ENCODE data around the gene PXDC1.

PXDC1 gene

DNA sequence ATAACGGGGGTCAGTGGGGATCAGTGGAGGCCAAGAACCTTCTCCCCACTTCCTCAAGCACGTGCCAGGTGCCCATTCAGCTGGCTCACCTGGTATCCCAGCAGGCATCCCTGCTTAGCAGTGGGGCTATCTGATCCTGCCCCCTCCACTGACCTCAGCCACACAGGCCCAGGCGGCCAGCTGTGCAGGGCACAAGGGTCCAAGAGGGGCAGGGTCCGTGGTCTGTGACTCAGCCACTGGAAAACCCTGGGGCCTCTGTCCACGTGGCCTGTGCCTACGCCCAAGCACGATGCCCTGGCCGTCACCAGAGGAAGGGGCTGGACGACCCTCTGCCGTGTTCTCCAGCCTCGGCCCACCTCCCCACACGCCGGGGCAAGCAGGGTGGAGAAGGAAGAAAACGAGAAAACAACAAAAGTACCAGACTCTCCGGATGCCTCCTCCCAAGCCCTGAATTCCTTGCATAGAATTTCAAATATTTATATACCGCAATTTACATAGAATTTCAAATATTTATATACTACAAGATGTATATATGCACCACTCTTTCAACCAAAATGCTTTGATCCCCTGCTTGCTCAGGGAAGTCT is 12.1 kb downstream of the PXDC1 start:
- Histone ChIP-seq H3K4me1 (ENCODE audit: insufficient read depth, insufficient read length) (peaks cover 12% of the 10 kb centered on the region), H3K27me3 (ENCODE audit: insufficient read depth, insufficient read length) (no peaks in the 10 kb centered on the region), H3K9ac (ENCODE audit: insufficient read length, low read depth) (no peak overlapping the region), H3K36me3 (ENCODE audit: insufficient read depth, insufficient read length, low read length) (peaks cover 43% of the 10 kb centered on the region), H3K9me3 (ENCODE audit: insufficient read depth, low read length) (no peaks in the 10 kb centered on the region), H3K4me3 (ENCODE audit: insufficient read length, low read depth) (no peak overlapping the region)
- no peak for TF ChIP-seq ZNF274 (IDR thresholded peaks at IDR 0.05; ENCODE audit: low read depth, low read length)
- TF ChIP-seq SUZ12 (IDR thresholded peaks at IDR 0.05; ENCODE audit: extremely low read depth, insufficient read depth, insufficient read length), result no peak
- TF ChIP-seq YY1 (IDR thresholded peaks at IDR 0.05; ENCODE audit: insufficient read depth, insufficient read length), result no peak
- no peak for DNase-seq (ENCODE audit: low read depth, low spot score)

- no peak overlapping the region for H3K9ac ChIP-seq (ENCODE audit: insufficient read length, low read depth)
- H3K27me3 ChIP-seq (ENCODE audit: insufficient read depth, insufficient read length), result no peaks in the 10 kb centered on the region
- TF ChIP-seq SUZ12 (IDR thresholded peaks at IDR 0.05; ENCODE audit: extremely low read depth, insufficient read depth, insufficient read length) (no peak), YY1 (IDR thresholded peaks at IDR 0.05; ENCODE audit: insufficient read depth, insufficient read length) (no peak), ZNF274 (IDR thresholded peaks at IDR 0.05; ENCODE audit: low read depth, low read length) (no peak)
- no peak overlapping the region for H3K4me3 ChIP-seq (ENCODE audit: insufficient read length, low read depth)
- H3K36me3 ChIP-seq (ENCODE audit: insufficient read depth, insufficient read length, low read length), result peaks cover 47% of the 10 kb centered on the region
- no peaks in the 10 kb centered on the region for H3K9me3 ChIP-seq (ENCODE audit: insufficient read depth, low read length)
- peaks cover 10% of the 10 kb centered on the region for H3K4me1 ChIP-seq (ENCODE audit: insufficient read depth, insufficient read length)
- DNase-seq (ENCODE audit: low read depth, low spot score), result no peak
Observed at GRCh38 chr6:3738381-3739131, 13.0 kb downstream of the PXDC1 start.

DNA sequence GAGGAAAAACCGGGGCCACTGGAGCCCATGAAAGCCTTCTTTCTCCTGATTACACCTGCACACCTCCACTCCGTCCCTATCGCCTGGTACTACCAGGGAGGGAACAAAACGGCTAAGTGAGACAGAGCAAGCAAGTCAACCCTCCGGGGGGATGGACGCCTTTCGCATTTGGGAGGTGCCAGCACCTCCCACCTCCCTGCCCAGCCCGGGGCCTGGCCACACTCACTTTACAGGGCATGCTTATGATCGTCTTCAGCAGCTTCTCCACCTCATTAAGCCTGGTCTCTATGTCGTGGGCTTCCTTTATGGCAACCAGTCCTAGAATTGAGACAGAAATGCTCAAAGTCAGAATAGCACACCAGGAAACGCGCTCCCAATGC is 13.7 kb downstream of the PXDC1 start:
- no peaks in the 10 kb centered on the region for H3K27me3 ChIP-seq (ENCODE audit: insufficient read depth, insufficient read length)
- peaks cover 48% of the 10 kb centered on the region for H3K36me3 ChIP-seq (ENCODE audit: insufficient read depth, insufficient read length, low read length)
- TF ChIP-seq YY1 (IDR thresholded peaks at IDR 0.05; ENCODE audit: insufficient read depth, insufficient read length), result no peak
- TF ChIP-seq ZNF274 (IDR thresholded peaks at IDR 0.05; ENCODE audit: low read depth, low read length), result no peak
- TF ChIP-seq SUZ12 (IDR thresholded peaks at IDR 0.05; ENCODE audit: extremely low read depth, insufficient read depth, insufficient read length), result no peak
- H3K4me3 ChIP-seq (ENCODE audit: insufficient read length, low read depth), result no peak overlapping the region
- H3K4me1 ChIP-seq (ENCODE audit: insufficient read depth, insufficient read length), result peaks cover 8% of the 10 kb centered on the region
- no peaks in the 10 kb centered on the region for H3K9me3 ChIP-seq (ENCODE audit: insufficient read depth, low read length)
- no peak for DNase-seq (ENCODE audit: low read depth, low spot score)
- H3K9ac ChIP-seq (ENCODE audit: insufficient read length, low read depth), result no peak overlapping the region

DNA sequence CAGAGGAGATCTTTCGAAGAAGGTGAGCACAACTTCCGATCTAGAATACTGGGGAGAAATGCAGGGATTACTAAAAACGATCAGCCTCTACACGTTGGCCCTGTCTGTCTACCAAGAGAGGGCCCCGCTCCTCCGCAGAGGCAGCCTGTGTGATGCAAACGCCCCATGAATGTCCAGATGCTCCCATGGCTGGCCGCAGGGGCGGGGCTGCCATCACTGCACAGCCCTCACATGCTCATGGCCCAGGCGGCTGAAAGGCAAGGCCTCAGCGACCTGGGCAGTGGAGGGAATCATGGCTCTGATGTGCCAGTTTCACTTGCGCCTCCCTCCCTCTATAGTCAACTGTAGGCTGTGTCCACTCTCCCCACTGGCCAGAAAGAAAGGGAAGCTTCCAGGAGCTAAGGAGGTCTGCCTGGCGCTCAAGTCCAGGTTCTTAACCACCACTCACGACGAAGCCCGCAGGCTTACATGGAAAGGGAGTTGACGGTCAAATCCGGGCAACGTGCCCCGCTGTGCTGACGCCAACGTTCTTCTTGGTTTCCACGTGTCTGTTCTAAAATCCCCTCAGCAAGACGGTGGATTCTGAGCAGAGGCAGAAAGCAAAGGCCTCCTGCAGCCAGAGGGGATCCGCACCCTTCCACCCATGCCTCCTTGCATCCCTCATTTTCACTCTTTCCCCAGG is 14.2 kb downstream of the PXDC1 start:
- DNase-seq (ENCODE audit: low read depth, low spot score), result no peak
- no peak overlapping the region for H3K9ac ChIP-seq (ENCODE audit: insufficient read length, low read depth)
- H3K4me1 ChIP-seq (ENCODE audit: insufficient read depth, insufficient read length), result peaks cover 8% of the 10 kb centered on the region
- no peaks in the 10 kb centered on the region for H3K27me3 ChIP-seq (ENCODE audit: insufficient read depth, insufficient read length)
- H3K9me3 ChIP-seq (ENCODE audit: insufficient read depth, low read length), result no peaks in the 10 kb centered on the region
- H3K4me3 ChIP-seq (ENCODE audit: insufficient read length, low read depth), result no peak overlapping the region
- peaks cover 50% of the 10 kb centered on the region for H3K36me3 ChIP-seq (ENCODE audit: insufficient read depth, insufficient read length, low read length)
- no peak for TF ChIP-seq SUZ12 (IDR thresholded peaks at IDR 0.05; ENCODE audit: extremely low read depth, insufficient read depth, insufficient read length)
- TF ChIP-seq YY1 (IDR thresholded peaks at IDR 0.05; ENCODE audit: insufficient read depth, insufficient read length), result no peak
- TF ChIP-seq ZNF274 (IDR thresholded peaks at IDR 0.05; ENCODE audit: low read depth, low read length), result no peak

GRCh38 chr6:3735029-3735605 is 16.4 kb downstream of the PXDC1 start:
- no peak for TF ChIP-seq SUZ12 (IDR thresholded peaks at IDR 0.05; ENCODE audit: extremely low read depth, insufficient read depth, insufficient read length)
- TF ChIP-seq ZNF274 (IDR thresholded peaks at IDR 0.05; ENCODE audit: low read depth, low read length), result no peak
- TF ChIP-seq YY1 (IDR thresholded peaks at IDR 0.05; ENCODE audit: insufficient read depth, insufficient read length), result no peak
- no peak for DNase-seq (ENCODE audit: low read depth, low spot score)
- peaks cover 67% of the 10 kb centered on the region for H3K36me3 ChIP-seq (ENCODE audit: insufficient read depth, insufficient read length, low read length)
- no peaks in the 10 kb centered on the region for H3K27me3 ChIP-seq (ENCODE audit: insufficient read depth, insufficient read length)
- H3K4me3 ChIP-seq (ENCODE audit: insufficient read length, low read depth), result no peak overlapping the region
- no peak overlapping the region for H3K9ac ChIP-seq (ENCODE audit: insufficient read length, low read depth)
- H3K4me1 ChIP-seq (ENCODE audit: insufficient read depth, insufficient read length), result peaks cover 6% of the 10 kb centered on the region
- no peaks in the 10 kb centered on the region for H3K9me3 ChIP-seq (ENCODE audit: insufficient read depth, low read length)

GRCh38 chr6:3734023-3734422 is 17.5 kb downstream of the PXDC1 start:
- TF ChIP-seq SUZ12 (IDR thresholded peaks at IDR 0.05; ENCODE audit: extremely low read depth, insufficient read depth, insufficient read length) (no peak), YY1 (IDR thresholded peaks at IDR 0.05; ENCODE audit: insufficient read depth, insufficient read length) (no peak), ZNF274 (IDR thresholded peaks at IDR 0.05; ENCODE audit: low read depth, low read length) (no peak)
- no peak for DNase-seq (ENCODE audit: low read depth, low spot score)
- Histone ChIP-seq H3K36me3 (ENCODE audit: insufficient read depth, insufficient read length, low read length) (peaks cover 68% of the 10 kb centered on the region), H3K9ac (ENCODE audit: insufficient read length, low read depth) (no peak overlapping the region), H3K9me3 (ENCODE audit: insufficient read depth, low read length) (no peaks in the 10 kb centered on the region), H3K4me3 (ENCODE audit: insufficient read length, low read depth) (no peak overlapping the region), H3K27me3 (ENCODE audit: insufficient read depth, insufficient read length) (no peaks in the 10 kb centered on the region), H3K4me1 (ENCODE audit: insufficient read depth, insufficient read length) (peaks cover 6% of the 10 kb centered on the region)

All from NT2/D1 (cell line).